Kidney epithelial cell (primary cell): ENCODE results near the gene MMP19. TPM values are rescaled to one million over a fixed set of nuclear protein-coding genes. Genes with fewer than 3 reads are reported as not detected.
"Not testable (repeated sequence)": the region's sequence is repeated elsewhere in the genome, so short reads cannot be mapped to it uniquely, and the experiment has no call there.

ENCODE experiments used
- DNase-seq: peaks from one replicate; pipeline ENCODE4 v3.0.0-alpha.2; 2010; ENCODE audit warnings: low read depth
- H3K27me3 ChIP-seq: 2 replicates; pipeline ENCODE4 v1.6.0; 2011; ENCODE audit warnings: low read length; ENCODE audit not compliant: control insufficient read depth, insufficient read depth
- H3K36me3 ChIP-seq: 2 replicates; pipeline ENCODE4 v1.5.1; 2011; ENCODE audit warnings: low read length; ENCODE audit not compliant: control insufficient read depth, insufficient read depth
- H3K4me3 ChIP-seq: 2 replicates; pipeline ENCODE4 v1.5.1; 2011; ENCODE audit warnings: low read depth, mild to moderate bottlenecking, control low read depth, low read length
- total RNA-seq: library from RNA; depleted of rRNA; stranded (reverse); fragments of >200 nt; gene quantifications from 2 replicates; pipeline ENCODE4 v1.2.3, GENCODE V29; 2015
- TF ChIP-seq, protein P1 (sequence below): IDR thresholded peaks from 2 replicates; pipeline ENCODE4 v1.5.1; 2011; ENCODE audit warnings: mild to moderate bottlenecking, moderate library complexity, low read length, control low read depth, inconsistent platforms; ENCODE audit not compliant: insufficient read depth, poor library complexity, severe bottlenecking

MMP19 gene
- total RNA-seq, 1 donor from 2014 or later, result 0.08 TPM

DNA sequence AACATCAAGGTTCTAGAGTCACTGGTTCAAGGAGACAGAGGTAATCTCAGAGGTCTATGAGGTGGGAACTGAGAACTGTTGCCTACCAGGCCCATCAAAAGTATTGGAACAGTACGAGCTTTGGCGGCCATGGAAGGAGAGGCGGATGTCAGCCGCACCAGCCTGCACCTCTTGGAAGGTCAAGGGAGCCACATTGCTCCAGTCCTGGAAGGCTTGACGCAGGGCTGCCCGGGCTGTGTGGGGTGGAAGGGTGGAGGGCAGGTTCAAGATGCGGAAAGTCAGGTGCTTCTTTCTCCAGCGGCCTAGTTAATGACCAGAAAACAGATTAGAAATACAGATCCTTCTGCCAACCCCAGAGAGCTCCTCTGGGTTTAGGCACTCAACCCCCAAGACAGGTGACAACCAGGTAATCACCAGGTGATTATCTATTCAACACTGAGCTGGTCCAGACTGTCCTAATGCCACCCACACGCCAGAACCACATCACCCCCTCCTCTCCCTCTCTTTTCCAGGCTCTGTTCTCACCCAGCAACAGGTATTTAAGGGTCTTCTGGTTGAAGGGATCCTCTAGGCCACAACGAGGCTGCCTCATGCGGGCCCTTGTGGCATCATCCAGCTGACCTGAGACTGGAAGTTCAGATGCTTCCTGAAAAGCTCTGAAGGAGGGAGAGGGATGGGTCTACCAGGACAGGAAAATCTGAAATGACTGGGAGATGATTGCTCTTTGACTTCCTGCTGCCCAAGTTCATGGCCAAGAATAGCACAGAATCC, 2.0 kb downstream of the MMP19 start:
- TF ChIP-seq, protein P1, sequence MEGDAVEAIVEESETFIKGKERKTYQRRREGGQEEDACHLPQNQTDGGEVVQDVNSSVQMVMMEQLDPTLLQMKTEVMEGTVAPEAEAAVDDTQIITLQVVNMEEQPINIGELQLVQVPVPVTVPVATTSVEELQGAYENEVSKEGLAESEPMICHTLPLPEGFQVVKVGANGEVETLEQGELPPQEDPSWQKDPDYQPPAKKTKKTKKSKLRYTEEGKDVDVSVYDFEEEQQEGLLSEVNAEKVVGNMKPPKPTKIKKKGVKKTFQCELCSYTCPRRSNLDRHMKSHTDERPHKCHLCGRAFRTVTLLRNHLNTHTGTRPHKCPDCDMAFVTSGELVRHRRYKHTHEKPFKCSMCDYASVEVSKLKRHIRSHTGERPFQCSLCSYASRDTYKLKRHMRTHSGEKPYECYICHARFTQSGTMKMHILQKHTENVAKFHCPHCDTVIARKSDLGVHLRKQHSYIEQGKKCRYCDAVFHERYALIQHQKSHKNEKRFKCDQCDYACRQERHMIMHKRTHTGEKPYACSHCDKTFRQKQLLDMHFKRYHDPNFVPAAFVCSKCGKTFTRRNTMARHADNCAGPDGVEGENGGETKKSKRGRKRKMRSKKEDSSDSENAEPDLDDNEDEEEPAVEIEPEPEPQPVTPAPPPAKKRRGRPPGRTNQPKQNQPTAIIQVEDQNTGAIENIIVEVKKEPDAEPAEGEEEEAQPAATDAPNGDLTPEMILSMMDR, result no peak
- no peaks in the 10 kb centered on the region for H3K36me3 ChIP-seq
- no peaks in the 10 kb centered on the region for H3K27me3 ChIP-seq

DNA sequence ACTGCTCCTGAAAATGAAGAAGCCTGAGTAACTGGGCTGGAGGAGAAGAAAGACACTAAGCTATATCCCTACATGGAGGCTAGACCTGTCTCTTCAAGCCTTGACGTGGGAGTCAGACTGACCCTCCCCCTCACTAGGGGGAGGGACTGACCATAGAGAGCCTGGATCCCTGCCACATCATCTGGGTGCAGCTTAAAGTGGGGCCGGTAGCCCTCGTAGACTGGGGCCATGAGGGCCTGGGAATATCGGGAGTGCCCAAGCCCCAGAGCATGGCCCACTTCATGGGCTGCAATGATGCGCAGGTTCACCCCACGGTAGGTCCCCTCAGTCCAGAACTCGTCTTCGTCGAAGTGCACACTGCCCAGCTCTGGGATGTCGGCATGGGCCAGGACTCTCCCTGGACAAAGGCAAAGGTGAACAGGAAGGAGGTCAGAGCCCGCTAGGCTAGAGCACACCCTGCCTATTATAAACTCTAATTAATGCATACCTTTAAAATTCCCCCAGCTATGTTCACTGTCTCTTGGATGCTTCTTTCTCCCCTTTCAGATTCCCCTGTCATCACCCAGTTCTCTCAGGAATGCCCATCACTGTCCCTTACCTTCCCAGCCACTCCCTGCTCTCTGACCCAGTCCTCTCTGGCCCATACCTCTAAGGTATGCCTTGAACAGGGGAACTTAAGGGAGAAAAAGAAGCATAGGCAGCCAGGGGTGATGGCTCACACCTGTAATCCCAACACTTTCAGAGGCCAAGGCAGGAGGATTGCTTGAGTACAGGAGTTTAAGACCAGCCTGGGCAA, 3.2 kb downstream of the MMP19 start:
- Histone ChIP-seq H3K27me3 (no peaks in the 10 kb centered on the region), H3K36me3 (no peaks in the 10 kb centered on the region), H3K4me3 (no peak overlapping the region)
- no peak for DNase-seq
- TF ChIP-seq, protein P1, result no peak

More for the DNA sequence above, 2.0 kb downstream of the MMP19 start:
- no peak for DNase-seq
- no peak overlapping the region for H3K4me3 ChIP-seq

DNA sequence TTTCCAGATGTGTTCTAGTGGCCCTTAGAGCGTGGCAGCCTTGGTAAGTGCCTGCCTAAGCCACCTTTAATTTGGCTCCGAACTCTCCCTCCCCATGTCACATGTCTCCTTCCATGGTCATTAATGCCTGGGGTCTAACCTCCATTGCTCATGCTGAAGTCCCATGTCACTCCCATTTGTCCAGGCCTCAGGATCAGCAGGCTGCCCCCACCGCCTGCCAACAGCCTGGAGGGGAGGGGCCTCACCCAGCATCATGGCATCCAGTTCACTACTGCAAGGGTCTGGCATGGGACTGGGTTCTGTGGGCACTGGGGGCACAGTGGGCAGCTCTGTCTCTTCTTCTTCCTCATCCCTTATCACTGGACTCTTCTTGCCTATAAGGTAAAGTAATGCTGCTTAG, 4.4 kb downstream of the MMP19 start:
- Histone ChIP-seq H3K4me3 (no peak overlapping the region), H3K36me3 (no peaks in the 10 kb centered on the region), H3K27me3 (no peaks in the 10 kb centered on the region)
- DNase-seq, result no peak
- TF ChIP-seq, protein P1, result no peak

DNA sequence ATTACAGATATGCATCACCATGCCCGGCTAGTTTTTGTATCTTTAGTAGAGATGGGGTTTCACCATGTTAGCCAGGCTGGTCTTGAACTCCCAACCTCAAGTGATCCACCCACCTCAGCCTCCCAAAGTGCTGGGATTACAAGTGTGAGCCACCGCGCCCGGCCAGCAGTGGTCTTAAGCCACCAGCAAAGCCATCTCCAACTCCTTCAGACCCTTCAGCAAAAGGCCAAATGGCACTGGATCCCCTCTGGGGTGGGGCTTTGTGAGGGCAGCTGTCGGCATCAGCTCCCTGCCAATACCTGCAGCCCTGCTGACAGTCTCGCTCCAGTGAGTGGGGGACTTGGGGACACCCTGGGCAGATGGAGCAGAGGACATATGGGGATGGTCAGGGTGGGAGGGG, 8.3 kb downstream of the MMP19 start:
- DNase-seq, H3K4me3 ChIP-seq: not testable (repeated sequence)

DNA sequence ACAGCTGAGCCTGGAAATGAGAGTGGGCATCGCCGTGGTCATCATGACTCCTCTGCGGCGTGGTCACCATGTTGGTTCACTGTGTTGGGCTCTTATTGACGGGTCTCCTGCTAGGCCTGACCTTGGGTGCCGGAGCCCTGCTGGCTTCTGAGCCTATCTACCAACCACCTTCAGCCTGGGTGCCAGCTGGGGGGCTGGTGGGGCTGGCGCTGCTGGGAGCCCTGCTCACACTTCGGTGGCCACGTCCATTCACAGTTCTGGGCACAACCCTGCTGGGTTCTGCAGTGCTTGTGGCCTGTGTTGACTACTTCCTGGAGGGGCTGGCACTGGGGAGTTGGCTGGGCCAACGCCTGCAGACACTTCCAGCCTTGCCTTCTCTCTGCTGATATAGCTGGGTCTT, 9.7 kb downstream of the MMP19 start:
- H3K27me3 ChIP-seq, result no peaks in the 10 kb centered on the region
- no peaks in the 10 kb centered on the region for H3K36me3 ChIP-seq
- TF ChIP-seq, protein P1, result no peak
- no peak overlapping the region for H3K4me3 ChIP-seq
- DNase-seq, result no peak

More for the DNA sequence above, 8.3 kb downstream of the MMP19 start:
- not testable (repeated sequence) for H3K36me3 ChIP-seq, H3K27me3 ChIP-seq

DNA sequence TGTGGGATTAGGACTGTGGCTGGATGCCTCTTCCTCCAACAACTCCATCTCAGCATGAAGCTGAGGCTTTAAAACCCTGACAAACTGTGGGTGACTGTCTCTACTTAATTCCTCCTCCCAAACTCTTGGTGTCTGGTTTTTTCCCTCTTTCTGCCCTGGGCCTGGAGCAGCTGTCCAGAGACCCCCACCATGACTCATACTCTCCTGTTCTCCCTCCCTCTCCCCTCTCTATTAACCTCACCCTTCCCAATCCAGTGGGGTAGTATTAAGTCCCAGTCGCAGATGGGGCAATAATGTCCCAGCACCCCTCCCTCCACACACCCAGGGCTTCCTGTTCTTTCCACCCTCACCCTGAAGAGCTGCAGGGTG, 11.3 kb downstream of the MMP19 start:
- Histone ChIP-seq H3K4me3 (peak overlapping the region; percentile 51), H3K36me3 (no peaks in the 10 kb centered on the region), H3K27me3 (no peaks in the 10 kb centered on the region)
- TF ChIP-seq, protein P1, result no peak
- DNase-seq, result no peak
